ENCODE data around the gene CFAP97D2. TPM values are rescaled to one million over a fixed set of nuclear protein-coding genes. Genes with fewer than 3 reads are reported as not detected.

CFAP97D2 gene
- total RNA-seq, 1 donor from 2014 or later = not detected

GRCh38 chr13:114161028-114161556 lies 18.0 kb upstream of the CFAP97D2 start:
- no peak for DNase-seq (ENCODE audit: low read depth)
- no peaks in the 10 kb centered on the region for H3K36me3 ChIP-seq (ENCODE audit: control insufficient read depth, insufficient read depth, low read length)
- H3K27me3 ChIP-seq (ENCODE audit: control insufficient read depth, insufficient read depth, low read length) = peaks cover 30% of the 10 kb centered on the region
- no peak overlapping the region for H3K4me3 ChIP-seq (ENCODE audit: low read depth, low read length)
- TF ChIP-seq, protein P1, sequence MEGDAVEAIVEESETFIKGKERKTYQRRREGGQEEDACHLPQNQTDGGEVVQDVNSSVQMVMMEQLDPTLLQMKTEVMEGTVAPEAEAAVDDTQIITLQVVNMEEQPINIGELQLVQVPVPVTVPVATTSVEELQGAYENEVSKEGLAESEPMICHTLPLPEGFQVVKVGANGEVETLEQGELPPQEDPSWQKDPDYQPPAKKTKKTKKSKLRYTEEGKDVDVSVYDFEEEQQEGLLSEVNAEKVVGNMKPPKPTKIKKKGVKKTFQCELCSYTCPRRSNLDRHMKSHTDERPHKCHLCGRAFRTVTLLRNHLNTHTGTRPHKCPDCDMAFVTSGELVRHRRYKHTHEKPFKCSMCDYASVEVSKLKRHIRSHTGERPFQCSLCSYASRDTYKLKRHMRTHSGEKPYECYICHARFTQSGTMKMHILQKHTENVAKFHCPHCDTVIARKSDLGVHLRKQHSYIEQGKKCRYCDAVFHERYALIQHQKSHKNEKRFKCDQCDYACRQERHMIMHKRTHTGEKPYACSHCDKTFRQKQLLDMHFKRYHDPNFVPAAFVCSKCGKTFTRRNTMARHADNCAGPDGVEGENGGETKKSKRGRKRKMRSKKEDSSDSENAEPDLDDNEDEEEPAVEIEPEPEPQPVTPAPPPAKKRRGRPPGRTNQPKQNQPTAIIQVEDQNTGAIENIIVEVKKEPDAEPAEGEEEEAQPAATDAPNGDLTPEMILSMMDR (IDR thresholded peaks at IDR 0.05; ENCODE audit: insufficient read depth, low read length, poor library complexity, severe bottlenecking) = no peak

GRCh38 chr13:114161644-114162532 lies 17.2 kb upstream of the CFAP97D2 start:
- Histone ChIP-seq H3K36me3 (ENCODE audit: control insufficient read depth, insufficient read depth, low read length) (no peaks in the 10 kb centered on the region), H3K4me3 (ENCODE audit: low read depth, low read length) (no peak overlapping the region), H3K27me3 (ENCODE audit: control insufficient read depth, insufficient read depth, low read length) (peaks cover 37% of the 10 kb centered on the region)
- no peak for DNase-seq (ENCODE audit: low read depth)
- TF ChIP-seq, protein P1 (IDR thresholded peaks at IDR 0.05; ENCODE audit: insufficient read depth, low read length, poor library complexity, severe bottlenecking) = no peak

DNA sequence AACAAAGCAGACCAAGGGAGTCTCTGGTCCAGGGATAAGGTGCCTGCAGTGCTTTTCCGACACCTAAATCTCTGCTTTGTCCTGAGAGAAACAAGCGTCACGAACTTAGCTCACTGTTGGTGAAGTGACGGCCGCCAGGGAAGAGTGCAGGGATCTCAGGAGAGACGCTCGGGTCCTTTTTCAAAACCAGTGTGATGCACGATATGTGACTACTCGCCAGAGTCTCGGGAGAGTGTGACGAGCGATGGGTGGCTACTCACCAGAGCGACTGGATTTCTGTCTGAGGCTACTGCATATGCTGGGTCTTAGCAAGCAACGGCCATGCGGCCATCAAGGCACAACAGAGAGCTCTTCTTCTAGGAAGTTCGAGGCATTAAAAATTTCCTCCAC lies 16.5 kb upstream of the CFAP97D2 start:
- Histone ChIP-seq H3K27me3 (ENCODE audit: control insufficient read depth, insufficient read depth, low read length) (peaks cover 37% of the 10 kb centered on the region), H3K4me3 (ENCODE audit: low read depth, low read length) (no peak overlapping the region), H3K36me3 (ENCODE audit: control insufficient read depth, insufficient read depth, low read length) (no peaks in the 10 kb centered on the region)
- no peak for DNase-seq (ENCODE audit: low read depth)
- TF ChIP-seq, protein P1 (IDR thresholded peaks at IDR 0.05; ENCODE audit: insufficient read depth, low read length, poor library complexity, severe bottlenecking) = no peak

DNA sequence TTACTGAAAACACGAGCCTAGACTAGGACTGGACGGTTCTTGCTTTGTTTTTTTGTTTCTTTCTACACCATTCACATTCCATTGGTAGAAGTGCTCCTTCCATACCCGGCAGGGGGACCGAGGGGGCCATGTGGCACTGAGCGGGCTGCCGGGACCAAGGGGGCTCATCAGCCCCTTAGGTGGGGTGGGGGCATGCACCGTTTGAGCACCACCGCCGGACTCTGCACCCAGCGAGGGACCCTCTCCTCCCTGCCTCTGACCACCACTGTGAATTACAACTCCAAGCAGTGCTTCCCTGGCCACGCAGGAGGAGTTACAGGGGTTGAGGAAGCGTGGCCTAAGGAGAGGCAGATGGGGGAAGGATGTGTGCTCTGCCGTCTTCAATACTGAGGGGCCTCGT lies 15.0 kb upstream of the CFAP97D2 start:
- no peaks in the 10 kb centered on the region for H3K36me3 ChIP-seq (ENCODE audit: control insufficient read depth, insufficient read depth, low read length)
- H3K27me3 ChIP-seq (ENCODE audit: control insufficient read depth, insufficient read depth, low read length) = peaks cover 37% of the 10 kb centered on the region
- DNase-seq (ENCODE audit: low read depth) = no peak
- no peak overlapping the region for H3K4me3 ChIP-seq (ENCODE audit: low read depth, low read length)
- TF ChIP-seq, protein P1 (IDR thresholded peaks at IDR 0.05; ENCODE audit: insufficient read depth, low read length, poor library complexity, severe bottlenecking) = no peak

DNA sequence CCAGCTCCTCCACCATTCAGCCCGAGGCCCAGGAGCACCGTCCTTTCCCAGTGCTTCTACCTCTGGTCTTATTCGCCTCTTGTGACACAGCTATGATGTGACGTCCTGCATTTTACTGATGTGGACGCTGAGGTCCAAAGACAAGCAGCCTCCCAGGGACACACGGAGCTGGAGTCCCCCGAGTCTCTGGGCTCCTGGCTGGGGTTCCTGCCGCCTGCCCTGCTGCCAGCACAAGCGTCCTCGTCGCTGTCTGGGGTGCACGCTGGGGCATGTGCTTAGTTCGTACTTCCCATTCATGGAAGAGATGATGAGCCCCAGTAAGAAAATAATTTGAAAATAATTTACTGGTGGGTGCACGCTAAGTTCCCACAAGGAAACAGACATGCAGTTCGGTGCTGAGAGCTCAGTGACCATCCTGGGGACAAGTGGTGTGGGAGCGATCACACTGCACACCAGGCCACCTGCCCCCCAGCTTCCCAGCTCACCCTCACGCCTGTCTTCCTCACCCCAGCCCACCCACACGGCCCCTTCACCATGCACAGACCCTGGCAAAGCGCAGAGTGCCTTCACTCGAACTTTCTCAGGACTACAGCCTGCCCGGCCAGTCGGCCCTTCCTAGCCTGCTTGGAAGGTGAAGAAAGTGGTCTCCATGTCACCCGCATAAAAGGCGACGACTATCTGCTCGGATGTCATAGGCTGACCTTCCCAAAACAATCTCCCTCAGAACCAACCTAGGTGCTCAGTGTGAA lies 14.2 kb upstream of the CFAP97D2 start:
- peaks cover 37% of the 10 kb centered on the region for H3K27me3 ChIP-seq (ENCODE audit: control insufficient read depth, insufficient read depth, low read length)
- DNase-seq (ENCODE audit: low read depth) = no peak
- H3K36me3 ChIP-seq (ENCODE audit: control insufficient read depth, insufficient read depth, low read length) = no peaks in the 10 kb centered on the region
- H3K4me3 ChIP-seq (ENCODE audit: low read depth, low read length) = no peak overlapping the region
- TF ChIP-seq, protein P1 (IDR thresholded peaks at IDR 0.05; ENCODE audit: insufficient read depth, low read length, poor library complexity, severe bottlenecking) = no peak
